Upper lobe of left lung (tissue), 6 donors: ENCODE results near the gene ATXN2L. TPM values are rescaled to one million over a fixed set of nuclear protein-coding genes. Genes with fewer than 3 reads are reported as not detected.
"Not testable (repeated sequence)": the region's sequence is repeated elsewhere in the genome, so short reads cannot be mapped to it uniquely, and the experiment has no call there.

ENCODE experiments used
- ATAC-seq, 2 donors: fragments of 200-7000 bp; cut with Tn5 transposase; one replicate each; pipeline ENCODE4 v1.9.1; 2022; ENCODE audit warnings: mild to moderate bottlenecking in 2 of 2, moderate library complexity in 2 of 2; ENCODE audit not compliant: low FRiP score in 2 of 2
- DNase-seq, 2 donors: peaks; one replicate each; pipeline ENCODE4 v3.0.0-alpha.2; 2019 to 2020
- H3K27ac ChIP-seq, 4 donors: fragments of 200-600 bp; sonication (generic); one replicate each; pipeline ENCODE4 v1.5.1; 2016 to 2019
- H3K27me3 ChIP-seq, 4 donors: fragments of 200-600 bp; sonication (generic); one replicate each; pipeline ENCODE4 v1.5.1; 2017 to 2019
- H3K36me3 ChIP-seq, 4 donors: fragments of 200-600 bp; sonication (generic); one replicate each; pipeline ENCODE4 v1.5.1; 2016 to 2019
- H3K4me1 ChIP-seq, 4 donors: fragments of 200-600 bp; sonication (generic); one replicate each; pipeline ENCODE4 v1.5.1; 2018 to 2019
- H3K4me3 ChIP-seq, 4 donors: fragments of 200-600 bp; sonication (generic); one replicate each; pipeline ENCODE4 v1.5.1; 2017 to 2019; ENCODE audit warnings: mild to moderate bottlenecking in 2 of 4, moderate library complexity in 1 of 4
- H3K9me3 ChIP-seq, 4 donors: fragments of 200-600 bp; sonication (generic); one replicate each; pipeline ENCODE4 v1.5.1; 2018 to 2019
- EP300 ChIP-seq, 4 donors: sonication (generic); formaldehyde crosslinking; IDR thresholded peaks; one replicate each; pipeline ENCODE4 v1.5.1; 2017; ENCODE audit warnings: antibody characterized with exemption in 4 of 4, control low read depth in 2 of 4
- POLR2A ChIP-seq, 4 donors: fragments of 450-650 bp; IDR thresholded peaks; one replicate each; pipeline ENCODE4 v1.5.1; 2016 to 2017; ENCODE audit warnings: antibody characterized with exemption in 4 of 4, mild to moderate bottlenecking in 2 of 4
- POLR2AphosphoS5 ChIP-seq, 2 donors: sonication (generic); formaldehyde crosslinking; IDR thresholded peaks; one replicate each; pipeline ENCODE4 v1.5.1; 2017; ENCODE audit warnings: antibody characterized with exemption in 2 of 2
- WGBS, 2 donors: methylation state at CpG; one replicate each; pipeline ENCODE4 v1.1.5; 2017 to 2018; 5-methylcytosine and 5-hydroxymethylcytosine counted together
- total RNA-seq, 6 donors: library from RNA; depleted of rRNA in 4 of 6; stranded (reverse); fragments of >200 nt in 4 of 6; gene quantifications; one replicate each; pipeline versions ENCODE4 v1.1.0 to v1.2.1, GENCODE V29; 2016 to 2021
- TF ChIP-seq, protein P1 (sequence below), 6 experiments: fragments of 450-650 bp in 4 of 6; fragments of 200-600 bp in 2 of 6; sonication (generic) in 2 of 6; IDR thresholded peaks; one replicate each; pipeline ENCODE4 v1.5.1; 2016 to 2019; ENCODE audit warnings: antibody characterized with exemption in 6 of 6
- donor health status: DM: no; HTN: no; CAD: no; lungs with moderate emphysema.
- donor health status: DM: no; HTN: yes; CAD: no; lungs with severe emphysema.

ATXN2L gene
- total RNA-seq, 6 donors from 2014 or later = 90.9 to 291 (median 128) TPM

DNA sequence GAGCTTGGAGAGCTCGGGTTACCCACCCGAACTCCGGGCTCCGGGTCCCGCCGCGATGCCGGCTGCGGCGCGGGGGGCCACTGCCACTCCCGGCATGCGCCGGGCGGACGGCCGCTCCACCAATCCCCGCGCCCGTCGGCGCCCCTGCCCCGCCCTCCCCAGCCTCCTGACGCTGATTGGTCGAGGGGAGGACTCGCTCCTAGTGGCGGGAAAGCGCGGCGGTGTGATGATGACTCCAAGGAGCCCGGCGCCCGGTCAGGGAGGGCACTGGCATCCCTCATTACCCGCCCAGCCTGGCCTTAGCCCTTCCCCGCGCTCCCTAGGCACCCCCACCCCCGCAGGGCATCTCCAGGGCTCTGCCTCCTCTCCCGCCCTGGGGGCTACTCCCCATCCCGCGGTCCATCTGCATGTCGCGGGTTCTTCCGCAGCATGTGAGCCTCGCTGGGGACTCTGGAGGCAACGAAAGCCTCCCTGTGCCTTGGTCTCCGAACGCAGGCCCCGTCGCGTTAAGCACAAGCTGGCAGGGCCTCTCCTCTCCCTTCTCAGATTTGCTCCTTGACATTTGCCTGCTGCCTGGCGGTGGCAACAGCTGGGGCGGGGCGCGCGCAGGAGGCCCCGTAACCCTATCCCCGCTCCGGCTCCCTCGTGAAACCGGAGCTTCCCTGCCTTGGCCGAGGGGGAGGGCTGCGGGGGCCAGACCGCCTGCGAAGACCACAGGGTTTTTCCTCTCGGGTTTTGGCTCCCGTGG, 57.2 kb downstream of the ATXN2L start:
- WGBS, 2 donors = 0 to 5% methylated on average over 2 to 54 of the region's 66 CpGs
- peak in 1 of 4 donors; percentile 15 for TF ChIP-seq POLR2A (IDR thresholded peaks at IDR 0.05)
- no peak for TF ChIP-seq EP300 (IDR thresholded peaks at IDR 0.05)
- peak in 1 of 2 donors; percentile 7 for TF ChIP-seq POLR2AphosphoS5 (IDR thresholded peaks at IDR 0.05)
- TF ChIP-seq, protein P1, sequence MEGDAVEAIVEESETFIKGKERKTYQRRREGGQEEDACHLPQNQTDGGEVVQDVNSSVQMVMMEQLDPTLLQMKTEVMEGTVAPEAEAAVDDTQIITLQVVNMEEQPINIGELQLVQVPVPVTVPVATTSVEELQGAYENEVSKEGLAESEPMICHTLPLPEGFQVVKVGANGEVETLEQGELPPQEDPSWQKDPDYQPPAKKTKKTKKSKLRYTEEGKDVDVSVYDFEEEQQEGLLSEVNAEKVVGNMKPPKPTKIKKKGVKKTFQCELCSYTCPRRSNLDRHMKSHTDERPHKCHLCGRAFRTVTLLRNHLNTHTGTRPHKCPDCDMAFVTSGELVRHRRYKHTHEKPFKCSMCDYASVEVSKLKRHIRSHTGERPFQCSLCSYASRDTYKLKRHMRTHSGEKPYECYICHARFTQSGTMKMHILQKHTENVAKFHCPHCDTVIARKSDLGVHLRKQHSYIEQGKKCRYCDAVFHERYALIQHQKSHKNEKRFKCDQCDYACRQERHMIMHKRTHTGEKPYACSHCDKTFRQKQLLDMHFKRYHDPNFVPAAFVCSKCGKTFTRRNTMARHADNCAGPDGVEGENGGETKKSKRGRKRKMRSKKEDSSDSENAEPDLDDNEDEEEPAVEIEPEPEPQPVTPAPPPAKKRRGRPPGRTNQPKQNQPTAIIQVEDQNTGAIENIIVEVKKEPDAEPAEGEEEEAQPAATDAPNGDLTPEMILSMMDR (IDR thresholded peaks at IDR 0.05) = peak in 5 of 6 experiments; percentile 18 to 63 (median 48)
- H3K4me1 ChIP-seq = peaks cover 11 to 18% (median 15%) of the 10 kb centered on the region in 4 donors
- no peak overlapping the region for H3K27ac ChIP-seq
- DNase-seq (peak; percentile 81 to 97), ATAC-seq (peak; percentile 83 to 96)
- no peaks in the 10 kb centered on the region for H3K36me3 ChIP-seq
- H3K9me3 ChIP-seq = no peaks in the 10 kb centered on the region
- peaks cover 0 to 16% (median 3%) of the 10 kb centered on the region in 4 donors for H3K27me3 ChIP-seq
- H3K4me3 ChIP-seq = peak overlapping the region; percentile 61 to 93 (median 79)

DNA sequence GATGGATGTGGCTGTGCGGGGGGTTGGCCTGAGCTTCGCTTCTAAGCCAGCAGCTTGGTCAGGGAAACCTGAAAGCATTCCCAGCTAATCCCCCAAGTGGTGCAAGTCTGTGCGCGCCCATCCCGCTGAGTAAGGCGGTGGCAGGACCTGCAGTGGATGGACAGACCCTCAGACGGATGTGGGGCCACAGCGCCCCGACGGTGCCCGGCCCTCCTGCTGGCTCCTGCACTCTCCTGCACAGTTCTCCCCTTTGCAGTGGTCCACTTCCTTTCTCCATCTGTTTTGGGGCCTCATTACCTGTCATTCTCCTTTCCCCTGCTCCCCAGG, 57.8 kb downstream of the ATXN2L start:
- DNase-seq (no peak), ATAC-seq (no peak)
- Histone ChIP-seq H3K4me1 (peaks cover 11 to 18% (median 15%) of the 10 kb centered on the region in 4 donors), H3K36me3 (no peaks in the 10 kb centered on the region), H3K9me3 (no peaks in the 10 kb centered on the region), H3K4me3 (peak overlapping the region in 2 of 4 donors; percentile 61 to 93), H3K27me3 (peaks cover 0 to 16% (median 3%) of the 10 kb centered on the region in 4 donors), H3K27ac (no peak overlapping the region)
- TF ChIP-seq EP300 (IDR thresholded peaks at IDR 0.05) = no peak
- no peak for TF ChIP-seq POLR2A (IDR thresholded peaks at IDR 0.05)
- TF ChIP-seq POLR2AphosphoS5 (IDR thresholded peaks at IDR 0.05) = no peak
- TF ChIP-seq, protein P1 (IDR thresholded peaks at IDR 0.05) = no peak
- WGBS, 2 donors = 16 to 33% methylated on average over 7 to 11 of the region's 11 CpGs

DNA sequence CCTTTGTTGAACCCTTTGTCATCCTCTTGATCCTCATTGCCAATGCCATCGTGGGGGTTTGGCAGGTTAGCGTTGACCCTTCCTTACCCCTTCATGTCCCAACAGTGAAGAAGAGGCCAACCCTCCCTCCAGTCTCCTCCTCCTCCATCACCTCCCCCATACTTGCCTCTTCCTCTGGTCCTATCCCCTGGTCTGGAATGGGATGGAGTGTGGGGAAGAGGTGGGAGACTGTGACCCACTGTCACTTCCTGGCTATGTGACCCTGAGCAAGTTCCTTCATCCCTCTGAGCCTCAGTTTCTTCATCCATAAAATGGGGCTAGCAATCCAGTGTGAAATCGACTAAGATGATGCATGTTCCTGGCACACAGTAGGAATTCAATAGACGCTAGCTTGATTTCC, 58.2 kb downstream of the ATXN2L start:
- Histone ChIP-seq H3K36me3 (no peaks in the 10 kb centered on the region), H3K27ac (no peak overlapping the region), H3K4me1 (peaks cover 11 to 18% (median 15%) of the 10 kb centered on the region in 4 donors), H3K27me3 (peaks cover 0 to 16% (median 3%) of the 10 kb centered on the region in 4 donors), H3K9me3 (no peaks in the 10 kb centered on the region), H3K4me3 (no peak overlapping the region)
- no peak for ATAC-seq
- DNase-seq = no peak
- TF ChIP-seq POLR2AphosphoS5 (IDR thresholded peaks at IDR 0.05) = no peak
- TF ChIP-seq POLR2A (IDR thresholded peaks at IDR 0.05) = no peak
- TF ChIP-seq, protein P1 (IDR thresholded peaks at IDR 0.05) = no peak
- no peak for TF ChIP-seq EP300 (IDR thresholded peaks at IDR 0.05)
- 77 to 81% methylated on average over 4 of the region's 4 CpGs for WGBS, 2 donors

DNA sequence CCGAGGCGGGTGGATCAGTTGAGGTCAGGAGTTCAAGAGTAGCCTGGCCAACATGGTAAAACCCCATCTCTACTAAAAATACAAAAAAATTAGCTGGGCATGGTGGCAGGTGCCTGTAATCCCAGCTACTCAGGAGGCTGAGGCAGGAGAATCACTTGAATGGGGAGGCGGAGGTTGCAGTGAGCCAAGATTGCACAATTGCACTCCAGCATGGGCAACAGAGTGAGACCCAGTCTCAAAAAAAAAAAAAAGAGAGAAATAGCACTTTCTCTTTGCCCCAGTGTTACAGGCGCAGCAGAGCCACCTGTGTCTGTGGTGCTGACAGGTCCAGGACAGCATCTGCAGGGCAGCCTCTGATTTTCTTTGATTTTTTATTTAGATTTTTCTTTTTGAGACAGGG, 58.8 kb downstream of the ATXN2L start:
- not testable (repeated sequence) for H3K9me3 ChIP-seq, H3K4me3 ChIP-seq, DNase-seq, H3K27ac ChIP-seq, ATAC-seq, H3K36me3 ChIP-seq
- peaks cover 0 to 16% (median 3%) of the 10 kb centered on the region in 4 donors for H3K27me3 ChIP-seq
- peaks cover 11 to 18% (median 15%) of the 10 kb centered on the region in 4 donors for H3K4me1 ChIP-seq
- 82 to 85% methylated on average over 4 of the region's 4 CpGs for WGBS, 2 donors

DNA sequence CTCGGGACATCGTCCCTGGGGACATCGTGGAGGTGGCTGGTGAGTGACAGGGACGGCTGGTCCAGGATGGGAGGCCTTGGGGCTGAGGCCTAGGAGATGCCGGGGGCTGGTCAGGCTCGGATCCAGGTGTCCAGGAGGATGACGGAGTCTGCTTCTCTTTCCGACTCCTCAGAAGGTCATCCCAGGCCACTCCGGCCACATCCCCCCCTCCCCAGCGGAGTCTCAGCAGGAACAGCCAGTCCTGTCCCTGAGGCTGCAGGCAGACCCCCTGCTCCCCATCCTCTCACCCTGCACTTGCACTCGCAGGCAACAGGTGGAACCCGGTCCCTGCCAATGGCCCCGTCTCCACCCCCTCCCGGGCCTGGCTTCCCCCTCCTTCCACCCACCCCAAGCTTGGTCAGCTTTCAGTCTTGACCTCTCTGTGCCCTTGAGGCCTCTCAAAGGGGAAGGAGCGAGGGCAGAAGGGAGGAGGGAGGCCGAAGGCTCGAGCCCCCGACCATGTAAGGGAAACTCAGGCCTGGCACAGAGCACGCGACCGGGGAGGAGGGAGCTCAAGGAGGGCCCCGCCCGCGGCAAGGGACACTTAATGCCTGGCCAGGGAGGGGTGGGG, 59.9 kb downstream of the ATXN2L start:
- WGBS, 2 donors = 22 to 56% methylated on average over 5 to 23 of the region's 24 CpGs
- Histone ChIP-seq H3K27me3 (peaks cover 0 to 16% (median 3%) of the 10 kb centered on the region in 4 donors), H3K9me3 (no peaks in the 10 kb centered on the region), H3K27ac (no peak overlapping the region), H3K4me3 (no peak overlapping the region), H3K36me3 (no peaks in the 10 kb centered on the region), H3K4me1 (peaks cover 11 to 18% (median 15%) of the 10 kb centered on the region in 4 donors)
- TF ChIP-seq POLR2A (IDR thresholded peaks at IDR 0.05) (no peak), EP300 (IDR thresholded peaks at IDR 0.05) (no peak), POLR2AphosphoS5 (IDR thresholded peaks at IDR 0.05) (no peak)
- TF ChIP-seq, protein P1 (IDR thresholded peaks at IDR 0.05) = no peak
- DNase-seq = no peak
- ATAC-seq = no peak
